ENCODE data around the gene RGS7. TPM values are rescaled to one million over a fixed set of nuclear protein-coding genes. Genes with fewer than 3 reads are reported as not detected.

Gene RGS7
- total and polyA plus RNA-seq, 2 of the 4 experiments (the other 2 are of a cell fraction) = 0.58 to 0.72 TPM

DNA sequence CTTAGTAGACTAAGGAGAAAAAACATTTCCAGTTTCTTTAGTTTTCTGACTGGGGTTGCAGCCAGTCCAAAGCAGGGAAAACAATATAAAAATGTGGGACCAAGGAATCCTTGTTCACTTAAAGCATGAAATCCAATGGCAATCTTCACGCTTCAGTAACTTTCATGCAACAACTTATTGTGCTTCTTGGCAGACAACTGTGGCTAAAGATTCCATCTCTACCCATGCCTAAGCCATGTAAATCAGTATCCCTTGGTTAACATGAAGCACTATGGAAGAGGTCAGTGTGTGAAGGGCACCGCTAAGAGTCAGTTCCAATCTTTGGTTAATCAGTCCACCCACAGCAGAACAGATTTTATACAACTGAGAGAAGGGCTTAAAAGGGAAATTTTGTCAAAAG is 543.3 kb downstream of the RGS7 start:
- Histone ChIP-seq H3K4ac (ENCODE audit: low read depth, low read length) (no peak overlapping the region), H2BK15ac (ENCODE audit: low read depth, low read length) (no peak overlapping the region), H2AFZ (replicated peaks; ENCODE audit: low read length, poor library complexity) (no peak overlapping the region), H3K18ac (ENCODE audit: low read depth, low read length) (no peak overlapping the region), H3K14ac (replicated peaks; ENCODE audit: low read depth, low read length) (no peak overlapping the region), H2AK9ac (replicated peaks; ENCODE audit: low read depth, low read length, poor library complexity) (no peak overlapping the region), H3K9ac (ENCODE audit: low read depth, low read length) (no peak overlapping the region), H4K91ac (ENCODE audit: insufficient read depth, low read depth, low read length) (no peak overlapping the region), H4K5ac (ENCODE audit: low read depth, low read length) (no peak overlapping the region), H3K9me1 (ENCODE audit: insufficient read depth, low read length) (no peaks in the 10 kb centered on the region), H2BK120ac (ENCODE audit: low read depth, low read length) (no peak overlapping the region), H3K4me3 (ENCODE audit: insufficient read depth, low read depth, low read length) (no peak overlapping the region), H3K27ac (ENCODE audit: insufficient read depth, low read length) (no peak overlapping the region), H4K8ac (ENCODE audit: low read depth in 2 of 2, low read length in 2 of 2) (no peak overlapping the region), H3K56ac (ENCODE audit: extremely low read depth, insufficient read depth, low read length) (no peak overlapping the region), H3K36me3 (ENCODE audit: control insufficient read depth, insufficient read depth, low read length) (no peaks in the 10 kb centered on the region), H2AK5ac (ENCODE audit: low read depth, low read length) (no peak overlapping the region), H3K9me3 (ENCODE audit: control insufficient read depth, insufficient read depth, low read length) (no peaks in the 10 kb centered on the region), H2BK5ac (ENCODE audit: low read depth, low read length, poor library complexity, severe bottlenecking) (no peak overlapping the region), H3K79me1 (ENCODE audit: low read depth in 1 of 2, low read length in 2 of 2) (no peaks in the 10 kb centered on the region), H2BK20ac (ENCODE audit: low read depth, low read length) (no peak overlapping the region), H3K27me3 (ENCODE audit: control insufficient read depth, insufficient read depth, low read length) (no peaks in the 10 kb centered on the region), H3K4me2 (ENCODE audit: low read depth, low read length) (no peak overlapping the region), H3K23ac (ENCODE audit: low read depth, low read length) (no peak overlapping the region), H3K4me1 (ENCODE audit: control insufficient read depth, insufficient read depth, low read length) (peaks cover 3% of the 10 kb centered on the region; the same call in 1 of the 2 replicates), H4K20me1 (ENCODE audit: insufficient read depth, low read length) (no peaks in the 10 kb centered on the region)
- no peak for ATAC-seq (ENCODE audit: low read depth)
- in situ Hi-C loops (cut with MboI; ENCODE audit: low sequenced_read_pairs) (no loop called here), dilution Hi-C loops (cut with HindIII; ENCODE audit: low sequenced_read_pairs, unreplicated experiment) (no loop called here), intact Hi-C loops (cut with micrococcal nuclease) (no loop called here)
- BruUV-seq (replicated peaks) = no TSS peak
- no CpG with 5 or more reads among the region's 2 CpGs for WGBS, 2 experiments (ENCODE audit: extremely low coverage in 2 of 2, insufficient read length in 1 of 2)
- CTCF ChIA-PET = no interaction called here
- TF ChIP-seq CTCF (conservative IDR thresholded peaks at IDR 0.05; ENCODE audit: low read depth, low read length) (no peak), RCOR1 (IDR thresholded peaks at IDR 0.05; ENCODE audit: insufficient replicate concordance, low read length) (no peak), SMC3 (IDR thresholded peaks at IDR 0.05; ENCODE audit: low read depth, low read length) (no peak), RAD21 (IDR thresholded peaks at IDR 0.05; ENCODE audit: low read length) (no peak), POLR2A (IDR thresholded peaks at IDR 0.05; ENCODE audit: low read depth, low read length) (no peak), NFE2L2 (IDR thresholded peaks at IDR 0.05; ENCODE audit: low read depth, low read length) (no peak), CHD1 (IDR thresholded peaks at IDR 0.05; ENCODE audit: low read depth, low read length) (no peak), MXI1 (IDR thresholded peaks at IDR 0.05; ENCODE audit: borderline replicate concordance, low read depth, low read length) (no peak), MAZ (IDR thresholded peaks at IDR 0.05; ENCODE audit: borderline replicate concordance, low read depth, low read length) (no peak)
- TF ChIP-seq, protein P1, sequence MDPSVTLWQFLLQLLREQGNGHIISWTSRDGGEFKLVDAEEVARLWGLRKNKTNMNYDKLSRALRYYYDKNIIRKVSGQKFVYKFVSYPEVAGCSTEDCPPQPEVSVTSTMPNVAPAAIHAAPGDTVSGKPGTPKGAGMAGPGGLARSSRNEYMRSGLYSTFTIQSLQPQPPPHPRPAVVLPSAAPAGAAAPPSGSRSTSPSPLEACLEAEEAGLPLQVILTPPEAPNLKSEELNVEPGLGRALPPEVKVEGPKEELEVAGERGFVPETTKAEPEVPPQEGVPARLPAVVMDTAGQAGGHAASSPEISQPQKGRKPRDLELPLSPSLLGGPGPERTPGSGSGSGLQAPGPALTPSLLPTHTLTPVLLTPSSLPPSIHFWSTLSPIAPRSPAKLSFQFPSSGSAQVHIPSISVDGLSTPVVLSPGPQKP (IDR thresholded peaks at IDR 0.05; ENCODE audit: borderline replicate concordance, low read depth, low read length) = no peak
- no peak for DNase-seq
- POLR2A ChIA-PET (ENCODE audit: unreplicated experiment) = no interaction called here

Data from IMR-90 (cell line).